Gastrocnemius medialis (tissue), 4 donors: ENCODE data around the gene FBXO7.

Experiments used
- CTCF ChIP-seq, 5 experiments: fragments of 450-650 bp in 3 of 5; fragments of 200-600 bp in 2 of 5; sonication (generic) in 2 of 5; IDR thresholded peaks in 4 of 5; conservative IDR thresholded peaks in 1 of 5; 1 replicate in 4 of 5; 2 replicates in 1 of 5; pipeline ENCODE4 v1.5.1; 2016 to 2019; ENCODE audit warnings: antibody characterized with exemption in 5 of 5, mild to moderate bottlenecking in 3 of 5, moderate library complexity in 3 of 5
- POLR2A ChIP-seq, 2 donors: fragments of 450-650 bp; IDR thresholded peaks; one replicate each; pipeline ENCODE4 v1.6.1; 2017; ENCODE audit warnings: antibody characterized with exemption in 2 of 2, mild to moderate bottlenecking in 2 of 2, moderate library complexity in 2 of 2

- TF ChIP-seq POLR2A (IDR thresholded peaks at IDR 0.05), result no peak
- peak; percentile 5 to 52 (median 17) for TF ChIP-seq CTCF (IDR thresholded peaks at IDR 0.05 in 4 of 5, conservative IDR thresholded peaks at IDR 0.05 in 1 of 5)
These were observed 1.1 kb upstream of the FBXO7 start for GRCh38 chr22:32473388-32473952.
